ENCODE results near the gene NAGA.

The NAGA gene

GRCh38 chr22:42101199-42101598 lies 30.6 kb upstream of the NAGA start:
- no peak overlapping the region for H3K23ac ChIP-seq (ENCODE audit: low read length in 2 of 2)
- no peak for DNase-seq
- H3K4me3 ChIP-seq (ENCODE audit: insufficient read depth in 1 of 2, low read depth in 1 of 2, low read length in 2 of 2): no peak overlapping the region
- no peak overlapping the region for H3K14ac ChIP-seq (ENCODE audit: low read length in 2 of 2)
- 87% methylated on average over 3 of the region's 3 CpGs for WGBS
- no peak overlapping the region for H3K4ac ChIP-seq (ENCODE audit: low read depth in 1 of 2, low read length in 2 of 2)
- H3K4me2 ChIP-seq (ENCODE audit: low read length, poor library complexity, severe bottlenecking): no peak overlapping the region
- H2BK15ac ChIP-seq (ENCODE audit: low read depth, poor library complexity, severe bottlenecking): no peak overlapping the region
- no peak overlapping the region for H2AK5ac ChIP-seq (ENCODE audit: low read length, severe bottlenecking)
- no peaks in the 10 kb centered on the region for H3K79me1 ChIP-seq (replicated peaks; ENCODE audit: low read length, poor library complexity, severe bottlenecking)
- no peak overlapping the region for H2BK12ac ChIP-seq (ENCODE audit: low read length in 2 of 2)
- H3K27me3 ChIP-seq (ENCODE audit: control insufficient read depth in 1 of 2, insufficient read depth in 1 of 2, low read length in 2 of 2): no peaks in the 10 kb centered on the region
- no peak overlapping the region for H2AFZ ChIP-seq (ENCODE audit: low read depth, low read length)
- no peak overlapping the region for H4K8ac ChIP-seq (ENCODE audit: low read length)
- H3K9me3 ChIP-seq (ENCODE audit: control insufficient read depth, low read length): peaks cover 45% of the 10 kb centered on the region
- H3K27ac ChIP-seq (ENCODE audit: low read length, poor library complexity, severe bottlenecking): no peak overlapping the region
- no peak overlapping the region for H3K18ac ChIP-seq (ENCODE audit: low read depth in 1 of 2, low read length in 2 of 2)
- no peak overlapping the region for H2BK5ac ChIP-seq (ENCODE audit: low read depth, low read length, poor library complexity, severe bottlenecking)
- H4K91ac ChIP-seq (ENCODE audit: low read length): no peak overlapping the region
- no peak overlapping the region for H3K9ac ChIP-seq (ENCODE audit: low read length)
- no peaks in the 10 kb centered on the region for H3K36me3 ChIP-seq (ENCODE audit: control insufficient read depth in 1 of 2, insufficient read depth in 2 of 2, low read depth in 1 of 2, low read length in 2 of 2)
- H3K4me1 ChIP-seq (ENCODE audit: control insufficient read depth, insufficient read depth, low read depth, low read length): no peaks in the 10 kb centered on the region
- H2BK120ac ChIP-seq (ENCODE audit: low read depth, low read length): no peak overlapping the region

- Histone ChIP-seq H2AK5ac (ENCODE audit: low read length, severe bottlenecking) (no peak overlapping the region), H3K9me3 (ENCODE audit: control insufficient read depth, low read length) (no peaks in the 10 kb centered on the region), H3K4ac (ENCODE audit: low read depth in 1 of 2, low read length in 2 of 2) (no peak overlapping the region), H3K4me2 (ENCODE audit: low read length, poor library complexity, severe bottlenecking) (peak overlapping the region; percentile 68), H2BK12ac (ENCODE audit: low read length in 2 of 2) (peak overlapping the region in 1 of 2 experiments; percentile 26), H4K8ac (ENCODE audit: low read length) (peak overlapping the region; percentile 40), H3K36me3 (ENCODE audit: control insufficient read depth in 1 of 2, insufficient read depth in 2 of 2, low read depth in 1 of 2, low read length in 2 of 2) (peaks cover 0 to 12% of the 10 kb centered on the region in 2 experiments), H2BK120ac (ENCODE audit: low read depth, low read length) (no peak overlapping the region), H3K18ac (ENCODE audit: low read depth in 1 of 2, low read length in 2 of 2) (peak overlapping the region in 1 of 2 experiments; percentile 79), H3K23ac (ENCODE audit: low read length in 2 of 2) (no peak overlapping the region), H3K14ac (ENCODE audit: low read length in 2 of 2) (no peak overlapping the region), H3K4me3 (ENCODE audit: insufficient read depth in 1 of 2, low read depth in 1 of 2, low read length in 2 of 2) (peak overlapping the region; percentile 57 to 98), H3K79me1 (replicated peaks; ENCODE audit: low read length, poor library complexity, severe bottlenecking) (peaks cover 7% of the 10 kb centered on the region), H3K4me1 (ENCODE audit: control insufficient read depth, insufficient read depth, low read depth, low read length) (peaks cover 6% of the 10 kb centered on the region), H2BK5ac (ENCODE audit: low read depth, low read length, poor library complexity, severe bottlenecking) (no peak overlapping the region), H3K27ac (ENCODE audit: low read length, poor library complexity, severe bottlenecking) (peak overlapping the region; percentile 60), H3K27me3 (ENCODE audit: control insufficient read depth in 1 of 2, insufficient read depth in 1 of 2, low read length in 2 of 2) (no peaks in the 10 kb centered on the region), H3K9ac (ENCODE audit: low read length) (peak overlapping the region; percentile 89), H2BK15ac (ENCODE audit: low read depth, poor library complexity, severe bottlenecking) (no peak overlapping the region), H2AFZ (ENCODE audit: low read depth, low read length) (peak overlapping the region; percentile 33), H4K91ac (ENCODE audit: low read length) (no peak overlapping the region)
- WGBS: 29% methylated on average over 5 of the region's 7 CpGs
- DNase-seq: no peak
Observed at GRCh38 chr22:42091455-42091782, 20.8 kb upstream of the NAGA start.

GRCh38 chr22:42090596-42091454 lies 20.2 kb upstream of the NAGA start, which contains the start of gene NDUFA6:
Gene NDUFA6 (minus strand): TSS chr22:42090772. CDS start chr22:42090744, 28 bp downstream.
- Histone ChIP-seq H4K8ac (ENCODE audit: low read length) (peak within 1 kb of the TSS; percentile 54), H3K79me1 (replicated peaks; ENCODE audit: low read length, poor library complexity, severe bottlenecking) (peaks cover 7% of the 10 kb centered on the region), H2AK5ac (ENCODE audit: low read length, severe bottlenecking) (no peak within 1 kb of the TSS), H2BK120ac (ENCODE audit: low read depth, low read length) (no peak within 1 kb of the TSS), H3K9ac (ENCODE audit: low read length) (peak within 1 kb of the TSS; percentile 97), H3K27ac (ENCODE audit: low read length, poor library complexity, severe bottlenecking) (peak within 1 kb of the TSS; percentile 79), H3K4me3 (ENCODE audit: insufficient read depth in 1 of 2, low read depth in 1 of 2, low read length in 2 of 2) (peak within 1 kb of the TSS; percentile 88 to 98), H3K4me1 (ENCODE audit: control insufficient read depth, insufficient read depth, low read depth, low read length) (peaks cover 6% of the 10 kb centered on the region), H3K36me3 (ENCODE audit: control insufficient read depth in 1 of 2, insufficient read depth in 2 of 2, low read depth in 1 of 2, low read length in 2 of 2) (peaks cover 0 to 18% of the 10 kb centered on the region in 2 experiments), H2BK5ac (ENCODE audit: low read depth, low read length, poor library complexity, severe bottlenecking) (no peak within 1 kb of the TSS), H4K91ac (ENCODE audit: low read length) (peak within 1 kb of the TSS; percentile 3), H3K9me3 (ENCODE audit: control insufficient read depth, low read length) (no peaks in the 10 kb centered on the region), H3K23ac (ENCODE audit: low read length in 2 of 2) (no peak within 1 kb of the TSS), H2AFZ (ENCODE audit: low read depth, low read length) (peak within 1 kb of the TSS; percentile 90), H3K18ac (ENCODE audit: low read depth in 1 of 2, low read length in 2 of 2) (peak within 1 kb of the TSS; percentile 47 to 98), H2BK12ac (ENCODE audit: low read length in 2 of 2) (peak within 1 kb of the TSS in 1 of 2 experiments; percentile 26), H3K14ac (ENCODE audit: low read length in 2 of 2) (peak within 1 kb of the TSS in 1 of 2 experiments; percentile 61), H2BK15ac (ENCODE audit: low read depth, poor library complexity, severe bottlenecking) (no peak within 1 kb of the TSS), H3K4me2 (ENCODE audit: low read length, poor library complexity, severe bottlenecking) (peak within 1 kb of the TSS; percentile 68), H3K27me3 (ENCODE audit: control insufficient read depth in 1 of 2, insufficient read depth in 1 of 2, low read length in 2 of 2) (no peaks in the 10 kb centered on the region), H3K4ac (ENCODE audit: low read depth in 1 of 2, low read length in 2 of 2) (peak within 1 kb of the TSS; percentile 58 to 90)
- DNase-seq: peak; percentile 99
- WGBS: under 1% methylated on average over 56 of the region's 71 CpGs

- 96% methylated on average over 6 of the region's 6 CpGs for WGBS
- Histone ChIP-seq H3K18ac (ENCODE audit: low read depth in 1 of 2, low read length in 2 of 2) (no peak overlapping the region), H4K91ac (ENCODE audit: low read length) (no peak overlapping the region), H3K14ac (ENCODE audit: low read length in 2 of 2) (no peak overlapping the region), H3K9ac (ENCODE audit: low read length) (no peak overlapping the region), H3K36me3 (ENCODE audit: control insufficient read depth in 1 of 2, insufficient read depth in 2 of 2, low read depth in 1 of 2, low read length in 2 of 2) (peaks cover 16 to 56% of the 10 kb centered on the region in 2 experiments), H2AFZ (ENCODE audit: low read depth, low read length) (no peak overlapping the region), H3K4me3 (ENCODE audit: insufficient read depth in 1 of 2, low read depth in 1 of 2, low read length in 2 of 2) (no peak overlapping the region), H3K4me1 (ENCODE audit: control insufficient read depth, insufficient read depth, low read depth, low read length) (peaks cover 4% of the 10 kb centered on the region), H3K23ac (ENCODE audit: low read length in 2 of 2) (no peak overlapping the region), H2BK5ac (ENCODE audit: low read depth, low read length, poor library complexity, severe bottlenecking) (no peak overlapping the region), H3K79me1 (replicated peaks; ENCODE audit: low read length, poor library complexity, severe bottlenecking) (peaks cover 34% of the 10 kb centered on the region), H3K4ac (ENCODE audit: low read depth in 1 of 2, low read length in 2 of 2) (no peak overlapping the region), H2BK12ac (ENCODE audit: low read length in 2 of 2) (no peak overlapping the region), H4K8ac (ENCODE audit: low read length) (no peak overlapping the region), H3K9me3 (ENCODE audit: control insufficient read depth, low read length) (no peaks in the 10 kb centered on the region), H2BK120ac (ENCODE audit: low read depth, low read length) (no peak overlapping the region), H2BK15ac (ENCODE audit: low read depth, poor library complexity, severe bottlenecking) (no peak overlapping the region), H2AK5ac (ENCODE audit: low read length, severe bottlenecking) (no peak overlapping the region), H3K27me3 (ENCODE audit: control insufficient read depth in 1 of 2, insufficient read depth in 1 of 2, low read length in 2 of 2) (no peaks in the 10 kb centered on the region), H3K27ac (ENCODE audit: low read length, poor library complexity, severe bottlenecking) (no peak overlapping the region), H3K4me2 (ENCODE audit: low read length, poor library complexity, severe bottlenecking) (no peak overlapping the region)
- DNase-seq: no peak
Observed at GRCh38 chr22:42086051-42086450, 15.4 kb upstream of the NAGA start.

Measured in mesenchymal stem cell (in vitro differentiated cells and primary cell).